ENCODE measurements around the gene PFKP.
"Not testable (repeated sequence)": the region's sequence is repeated elsewhere in the genome, so short reads cannot be mapped to it uniquely, and the experiment has no call there.

Gene PFKP

GRCh38 chr10:3060481-3060889 lies 6.9 kb upstream of the PFKP start:
- DNase-seq (ENCODE audit: low read depth, low spot score): no peak
- 100% methylated on average over 1 of the region's 4 CpGs for WGBS (ENCODE audit: insufficient coverage, insufficient read length)
- Histone ChIP-seq H3K4me1 (ENCODE audit: control insufficient read depth, insufficient read depth, low read length) (no peaks in the 10 kb centered on the region), H3K4me3 (ENCODE audit: low read length) (no peak overlapping the region), H3K9me3 (ENCODE audit: control insufficient read depth, insufficient read depth, low read length) (no peaks in the 10 kb centered on the region), H3K27ac (ENCODE audit: low read length) (no peak overlapping the region), H3K36me3 (ENCODE audit: control insufficient read depth, insufficient read depth, low read length) (no peaks in the 10 kb centered on the region), H3K27me3 (ENCODE audit: control insufficient read depth, insufficient read depth, low read length) (no peaks in the 10 kb centered on the region)

- H3K4me1 ChIP-seq (ENCODE audit: control insufficient read depth, insufficient read depth, low read length); H3K36me3 ChIP-seq (ENCODE audit: control insufficient read depth, insufficient read depth, low read length); H3K27me3 ChIP-seq (ENCODE audit: control insufficient read depth, insufficient read depth, low read length); DNase-seq (ENCODE audit: low read depth, low spot score); H3K9me3 ChIP-seq (ENCODE audit: control insufficient read depth, insufficient read depth, low read length); H3K27ac ChIP-seq (ENCODE audit: low read length); H3K4me3 ChIP-seq (ENCODE audit: low read length): not testable (repeated sequence)
- 100% methylated on average over 1 of the region's 6 CpGs for WGBS (ENCODE audit: insufficient coverage, insufficient read length)
These were observed 5.9 kb upstream of the PFKP start for GRCh38 chr10:3061323-3061898.

- Histone ChIP-seq H3K4me3 (ENCODE audit: low read length) (no peak overlapping the region), H3K9me3 (ENCODE audit: control insufficient read depth, insufficient read depth, low read length) (no peaks in the 10 kb centered on the region), H3K36me3 (ENCODE audit: control insufficient read depth, insufficient read depth, low read length) (no peaks in the 10 kb centered on the region), H3K27me3 (ENCODE audit: control insufficient read depth, insufficient read depth, low read length) (no peaks in the 10 kb centered on the region), H3K27ac (ENCODE audit: low read length) (no peak overlapping the region), H3K4me1 (ENCODE audit: control insufficient read depth, insufficient read depth, low read length) (no peaks in the 10 kb centered on the region)
- WGBS (ENCODE audit: insufficient coverage, insufficient read length): 100% methylated on average over 3 of the region's 6 CpGs
- DNase-seq (ENCODE audit: low read depth, low spot score): no peak
These were observed 4.7 kb upstream of the PFKP start for GRCh38 chr10:3062502-3063186.

GRCh38 chr10:3064423-3064822 lies 2.9 kb upstream of the PFKP start:
- H3K9me3 ChIP-seq (ENCODE audit: control insufficient read depth, insufficient read depth, low read length): no peaks in the 10 kb centered on the region
- no peak overlapping the region for H3K4me3 ChIP-seq (ENCODE audit: low read length)
- no peaks in the 10 kb centered on the region for H3K27me3 ChIP-seq (ENCODE audit: control insufficient read depth, insufficient read depth, low read length)
- no peak for DNase-seq (ENCODE audit: low read depth, low spot score)
- H3K36me3 ChIP-seq (ENCODE audit: control insufficient read depth, insufficient read depth, low read length): no peaks in the 10 kb centered on the region
- H3K4me1 ChIP-seq (ENCODE audit: control insufficient read depth, insufficient read depth, low read length): no peaks in the 10 kb centered on the region
- no peak overlapping the region for H3K27ac ChIP-seq (ENCODE audit: low read length)
- WGBS (ENCODE audit: insufficient coverage, insufficient read length): no CpG with 5 or more reads among the region's 2 CpGs

- no CpG with 5 or more reads among the region's 8 CpGs for WGBS (ENCODE audit: insufficient coverage, insufficient read length)
- Histone ChIP-seq H3K4me1 (ENCODE audit: control insufficient read depth, insufficient read depth, low read length) (no peaks in the 10 kb centered on the region), H3K4me3 (ENCODE audit: low read length) (no peak overlapping the region), H3K36me3 (ENCODE audit: control insufficient read depth, insufficient read depth, low read length) (no peaks in the 10 kb centered on the region), H3K9me3 (ENCODE audit: control insufficient read depth, insufficient read depth, low read length) (no peaks in the 10 kb centered on the region), H3K27ac (ENCODE audit: low read length) (no peak overlapping the region), H3K27me3 (ENCODE audit: control insufficient read depth, insufficient read depth, low read length) (no peaks in the 10 kb centered on the region)
- no peak for DNase-seq (ENCODE audit: low read depth, low spot score)
These were observed 1.7 kb upstream of the PFKP start for GRCh38 chr10:3065622-3066021.

GRCh38 chr10:3066317-3067117 lies 831 bp upstream of the PFKP start:
- WGBS (ENCODE audit: insufficient coverage, insufficient read length): no CpG with 5 or more reads among the region's 71 CpGs
- H3K4me3 ChIP-seq (ENCODE audit: low read length): peak overlapping the region; percentile 72; the same call in 1 of the 2 replicates
- DNase-seq (ENCODE audit: low read depth, low spot score): no peak
- no peaks in the 10 kb centered on the region for H3K27me3 ChIP-seq (ENCODE audit: control insufficient read depth, insufficient read depth, low read length)
- H3K36me3 ChIP-seq (ENCODE audit: control insufficient read depth, insufficient read depth, low read length): peaks cover 2% of the 10 kb centered on the region; the same call in 1 of the 2 replicates
- H3K4me1 ChIP-seq (ENCODE audit: control insufficient read depth, insufficient read depth, low read length): 0 out of 2 replicates have a peak, but pooled peaks cover 1% of the 10 kb centered on the region
- no peaks in the 10 kb centered on the region for H3K9me3 ChIP-seq (ENCODE audit: control insufficient read depth, insufficient read depth, low read length)
- H3K27ac ChIP-seq (ENCODE audit: low read length): no peak overlapping the region

- no CpG with 5 or more reads among the region's 29 CpGs for WGBS (ENCODE audit: insufficient coverage, insufficient read length)
- DNase-seq (ENCODE audit: low read depth, low spot score): no peak
- Histone ChIP-seq H3K9me3 (ENCODE audit: control insufficient read depth, insufficient read depth, low read length) (no peaks in the 10 kb centered on the region), H3K4me1 (ENCODE audit: control insufficient read depth, insufficient read depth, low read length) (peaks cover 1% of the 10 kb centered on the region; the same call in 1 of the 2 replicates), H3K27me3 (ENCODE audit: control insufficient read depth, insufficient read depth, low read length) (no peaks in the 10 kb centered on the region), H3K4me3 (ENCODE audit: low read length) (peak overlapping the region; percentile 72), H3K36me3 (ENCODE audit: control insufficient read depth, insufficient read depth, low read length) (peaks cover 4% of the 10 kb centered on the region; the same call in 1 of the 2 replicates), H3K27ac (ENCODE audit: low read length) (no peak overlapping the region)
These were observed 471 bp downstream of the PFKP start for GRCh38 chr10:3067859-3068179.

- Histone ChIP-seq H3K36me3 (ENCODE audit: control insufficient read depth, insufficient read depth, low read length) (peaks cover 4% of the 10 kb centered on the region; the same call in 1 of the 2 replicates), H3K4me1 (ENCODE audit: control insufficient read depth, insufficient read depth, low read length) (peaks cover 4% of the 10 kb centered on the region; the same call in 1 of the 2 replicates), H3K9me3 (ENCODE audit: control insufficient read depth, insufficient read depth, low read length) (no peaks in the 10 kb centered on the region), H3K27me3 (ENCODE audit: control insufficient read depth, insufficient read depth, low read length) (no peaks in the 10 kb centered on the region), H3K4me3 (ENCODE audit: low read length) (peak overlapping the region; percentile 72), H3K27ac (ENCODE audit: low read length) (no peak overlapping the region)
- DNase-seq (ENCODE audit: low read depth, low spot score): no peak
- WGBS (ENCODE audit: insufficient coverage, insufficient read length): no CpG with 5 or more reads among the region's 86 CpGs
These were observed 1.0 kb downstream of the PFKP start for GRCh38 chr10:3068201-3068967.

- no CpG with 5 or more reads among the region's 57 CpGs for WGBS (ENCODE audit: insufficient coverage, insufficient read length)
- Histone ChIP-seq H3K36me3 (ENCODE audit: control insufficient read depth, insufficient read depth, low read length) (peaks cover 4% of the 10 kb centered on the region; the same call in 1 of the 2 replicates), H3K27me3 (ENCODE audit: control insufficient read depth, insufficient read depth, low read length) (no peaks in the 10 kb centered on the region), H3K27ac (ENCODE audit: low read length) (no peak overlapping the region), H3K4me3 (ENCODE audit: low read length) (peak overlapping the region; percentile 72), H3K4me1 (ENCODE audit: control insufficient read depth, insufficient read depth, low read length) (peaks cover 4% of the 10 kb centered on the region; the same call in 1 of the 2 replicates), H3K9me3 (ENCODE audit: control insufficient read depth, insufficient read depth, low read length) (no peaks in the 10 kb centered on the region)
- DNase-seq (ENCODE audit: low read depth, low spot score): no peak
These were observed 1.8 kb downstream of the PFKP start for GRCh38 chr10:3068968-3069737.
